ENCODE measurements around the gene PPHLN1. TPM values are rescaled to one million over a fixed set of nuclear protein-coding genes. Genes with fewer than 3 reads are reported as not detected.

The PPHLN1 gene
- total and polyA plus RNA-seq, 2 of the 8 experiments (the other 6 are each of a cell fraction or from before 2014, with no cell fraction given): 34.3 to 71.6 TPM

- TF ChIP-seq CHD7 (IDR thresholded peaks at IDR 0.05; ENCODE audit: insufficient replicate concordance, low read length) (no peak), NRF1 (IDR thresholded peaks at IDR 0.05; ENCODE audit: low read depth, low read length) (no peak), JUND (IDR thresholded peaks at IDR 0.05; ENCODE audit: low read length) (no peak), ATF3 (IDR thresholded peaks at IDR 0.05; ENCODE audit: insufficient read depth, low read depth, low read length) (no peak), POU5F1 (IDR thresholded peaks at IDR 0.05; ENCODE audit: low read depth, low read length) (no peak)
Measured at GRCh38 chr12:42474391-42474790, 148.4 kb downstream of the PPHLN1 start (continued).

Measured in H1 (cell line).